Thyroid gland (tissue), 4 donors: ENCODE data around the gene EML1. TPM values are rescaled to one million over a fixed set of nuclear protein-coding genes. Genes with fewer than 3 reads are reported as not detected.
A peak's percentile ranks its signal among the peaks of the same experiment; 100 is the strongest.

Experiments
- DNase-seq, 2 donors: peaks; one replicate each; pipeline ENCODE4 v3.0.0-alpha.2; 2019
- H3K27ac ChIP-seq, 3 donors: fragments of 200-600 bp; sonication (generic); 1 replicate in 2 of 3; 2 replicates in 1 of 3; pipeline ENCODE4 v1.5.1; 2016 to 2019; ENCODE audit warnings: mild to moderate bottlenecking in 1 of 3, moderate library complexity in 1 of 3
- H3K27me3 ChIP-seq: fragments of 200-600 bp; sonication (generic); one replicate; pipeline ENCODE4 v1.5.1; 2019
- H3K36me3 ChIP-seq, 2 donors: fragments of 200-600 bp; sonication (generic); one replicate each; pipeline ENCODE4 v1.5.1; 2016 to 2019
- H3K4me1 ChIP-seq, 2 donors: fragments of 200-600 bp; sonication (generic); one replicate each; pipeline ENCODE4 v1.5.1; 2017 to 2019
- H3K4me3 ChIP-seq, 3 donors: fragments of 200-600 bp; sonication (generic); replicated peaks in 1 of 3; 1 replicate in 2 of 3; 2 replicates in 1 of 3; pipeline ENCODE4 v1.5.1; 2016; ENCODE audit warnings: mild to moderate bottlenecking in 1 of 3
- H3K9me3 ChIP-seq: fragments of 200-600 bp; sonication (generic); one replicate; pipeline ENCODE4 v1.5.1; 2017
- POLR2A ChIP-seq, 2 donors: fragments of 450-650 bp; IDR thresholded peaks; one replicate each; pipeline ENCODE4 v1.6.1; 2017; ENCODE audit warnings: antibody characterized with exemption in 2 of 2, mild to moderate bottlenecking in 2 of 2, moderate library complexity in 1 of 2
- WGBS, 2 donors: methylation state at CpG; one replicate each; pipeline ENCODE4 v1.1.5; 2017; 5-methylcytosine and 5-hydroxymethylcytosine counted together
- intact Hi-C: fragments of 100-400 bp; cut with DNase I; formaldehyde crosslinking; loops from one replicate; pipeline ENCODE4 v1.15.1; 2023
- total RNA-seq, 4 donors: library from RNA; depleted of rRNA; stranded (reverse); fragments of >200 nt; gene quantifications; one replicate each; pipeline ENCODE4 v1.2.3, GENCODE V29; 2016
- TF ChIP-seq, protein P1 (sequence below), 6 experiments: fragments of 200-600 bp in 3 of 6; fragments of 450-650 bp in 3 of 6; sonication (generic) in 3 of 6; IDR thresholded peaks; one replicate each; pipeline ENCODE4 v1.5.1; 2016 to 2019; ENCODE audit warnings: antibody characterized with exemption in 6 of 6, mild to moderate bottlenecking in 2 of 6, inconsistent platforms in 1 of 6, moderate library complexity in 1 of 6

The EML1 gene
- total RNA-seq, 4 donors from 2014 or later = 24.2 to 58.7 (median 37.9) TPM

DNA sequence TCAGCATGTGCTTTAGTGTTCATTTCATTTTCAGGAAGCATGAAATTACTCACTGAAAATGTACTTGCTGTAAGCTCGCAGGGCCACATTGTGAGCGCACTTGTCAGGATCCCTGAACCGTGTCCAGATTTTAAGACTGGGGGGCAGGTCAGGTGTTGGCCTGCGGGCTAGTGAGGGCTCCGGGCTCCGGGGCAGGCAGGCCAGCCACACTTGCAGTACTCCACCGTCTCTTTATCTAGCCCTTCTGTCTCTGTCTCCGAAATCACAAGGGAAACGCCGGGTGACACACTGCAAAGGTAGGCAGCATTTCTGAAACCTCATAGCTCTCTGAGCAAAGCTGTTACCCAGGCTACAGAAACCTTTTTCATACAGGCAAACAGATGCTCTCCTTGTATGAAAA lies 98.7 kb downstream of the EML1 start:
- no peak for TF ChIP-seq POLR2A (IDR thresholded peaks at IDR 0.05)
- TF ChIP-seq, protein P1, sequence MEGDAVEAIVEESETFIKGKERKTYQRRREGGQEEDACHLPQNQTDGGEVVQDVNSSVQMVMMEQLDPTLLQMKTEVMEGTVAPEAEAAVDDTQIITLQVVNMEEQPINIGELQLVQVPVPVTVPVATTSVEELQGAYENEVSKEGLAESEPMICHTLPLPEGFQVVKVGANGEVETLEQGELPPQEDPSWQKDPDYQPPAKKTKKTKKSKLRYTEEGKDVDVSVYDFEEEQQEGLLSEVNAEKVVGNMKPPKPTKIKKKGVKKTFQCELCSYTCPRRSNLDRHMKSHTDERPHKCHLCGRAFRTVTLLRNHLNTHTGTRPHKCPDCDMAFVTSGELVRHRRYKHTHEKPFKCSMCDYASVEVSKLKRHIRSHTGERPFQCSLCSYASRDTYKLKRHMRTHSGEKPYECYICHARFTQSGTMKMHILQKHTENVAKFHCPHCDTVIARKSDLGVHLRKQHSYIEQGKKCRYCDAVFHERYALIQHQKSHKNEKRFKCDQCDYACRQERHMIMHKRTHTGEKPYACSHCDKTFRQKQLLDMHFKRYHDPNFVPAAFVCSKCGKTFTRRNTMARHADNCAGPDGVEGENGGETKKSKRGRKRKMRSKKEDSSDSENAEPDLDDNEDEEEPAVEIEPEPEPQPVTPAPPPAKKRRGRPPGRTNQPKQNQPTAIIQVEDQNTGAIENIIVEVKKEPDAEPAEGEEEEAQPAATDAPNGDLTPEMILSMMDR (IDR thresholded peaks at IDR 0.05) = no peak
- 51 to 68% methylated on average over 10 of the region's 10 CpGs for WGBS, 2 donors
- no peaks in the 10 kb centered on the region for H3K36me3 ChIP-seq
- intact Hi-C loops = no loop called here
- H3K4me1 ChIP-seq = no peaks in the 10 kb centered on the region
- H3K9me3 ChIP-seq = no peaks in the 10 kb centered on the region
- no peaks in the 10 kb centered on the region for H3K27me3 ChIP-seq
- H3K4me3 ChIP-seq = no peak overlapping the region
- peak; percentile 39 to 42 for DNase-seq
- no peak overlapping the region for H3K27ac ChIP-seq

DNA sequence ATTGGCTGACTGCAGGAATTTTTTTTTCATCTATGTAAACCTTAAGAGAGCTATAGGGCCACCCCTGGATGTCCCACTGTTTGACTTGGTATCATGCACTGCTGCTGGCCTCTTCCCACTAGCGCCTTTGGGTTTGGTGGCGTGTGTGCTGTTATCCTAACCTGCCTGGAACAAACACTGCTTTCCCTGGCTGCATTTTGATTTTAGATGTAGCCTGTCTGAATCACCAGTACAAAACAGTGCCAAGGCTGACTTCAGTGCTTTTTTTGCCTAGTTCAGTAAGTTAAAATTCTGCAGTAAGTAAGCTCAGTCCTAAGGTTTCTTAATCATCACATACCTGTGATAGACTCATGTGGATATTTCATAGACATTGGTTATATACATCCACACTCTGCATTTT lies 99.2 kb downstream of the EML1 start:
- no peaks in the 10 kb centered on the region for H3K27me3 ChIP-seq
- no peaks in the 10 kb centered on the region for H3K36me3 ChIP-seq
- peak in 1 of 2 donors; percentile 8 for DNase-seq
- 49 to 84% methylated on average over 2 of the region's 2 CpGs for WGBS, 2 donors
- no peaks in the 10 kb centered on the region for H3K9me3 ChIP-seq
- TF ChIP-seq, protein P1 (IDR thresholded peaks at IDR 0.05) = no peak
- no peak for TF ChIP-seq POLR2A (IDR thresholded peaks at IDR 0.05)
- intact Hi-C loops = no loop called here
- no peak overlapping the region for H3K4me3 ChIP-seq
- H3K27ac ChIP-seq = no peak overlapping the region
- H3K4me1 ChIP-seq = no peaks in the 10 kb centered on the region

DNA sequence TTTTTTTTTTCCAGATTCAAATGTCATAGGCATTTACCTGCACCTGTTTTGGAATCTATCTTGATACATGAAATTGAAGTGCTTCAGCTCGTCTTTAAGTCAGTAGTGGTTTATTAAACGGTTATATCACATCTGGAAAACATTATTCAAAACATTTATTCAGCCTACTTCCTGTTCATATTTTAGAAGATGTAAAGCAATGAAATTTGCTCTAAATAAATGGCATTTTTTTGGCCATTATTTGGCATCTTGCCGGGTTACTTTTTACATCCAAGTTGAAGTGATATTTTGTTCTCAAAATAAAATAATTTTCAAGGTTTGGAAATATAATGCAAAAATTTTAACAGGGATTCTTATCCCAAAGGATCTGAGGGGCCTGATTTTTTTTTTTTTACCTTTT lies 103.1 kb downstream of the EML1 start:
- no peaks in the 10 kb centered on the region for H3K9me3 ChIP-seq

DNA sequence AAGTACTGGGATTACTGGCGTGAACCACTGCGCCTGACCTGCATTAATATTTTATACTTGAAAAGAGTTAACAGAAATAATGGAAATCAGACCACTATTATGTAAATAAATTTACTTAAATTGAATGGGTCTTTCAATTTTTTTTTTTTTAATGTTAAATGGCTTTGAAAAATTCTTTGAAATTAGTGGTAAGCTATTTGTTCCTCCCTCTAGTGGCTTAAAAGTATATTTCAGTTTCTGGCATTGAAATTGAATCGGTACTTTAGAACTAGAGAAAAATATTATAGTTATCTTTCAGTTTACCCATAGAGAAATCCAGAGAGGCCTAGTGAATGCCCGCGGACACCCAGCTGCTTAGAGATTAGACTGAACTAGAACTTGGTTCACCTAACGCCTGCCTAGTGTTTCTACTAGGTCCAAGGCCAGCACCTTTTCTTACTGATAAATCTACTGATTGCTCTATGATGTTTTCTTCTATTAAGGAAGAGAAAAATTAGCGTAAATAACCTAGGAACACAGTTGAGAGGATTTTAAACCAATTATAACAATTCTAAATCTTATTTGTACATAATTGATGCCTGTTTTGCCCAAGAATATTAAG lies 106.5 kb downstream of the EML1 start:
- H3K36me3 ChIP-seq = peaks cover 6 to 14% of the 10 kb centered on the region in 2 donors
- intact Hi-C loops = no loop called here
- H3K27me3 ChIP-seq = no peaks in the 10 kb centered on the region
- no peak overlapping the region for H3K4me3 ChIP-seq
- H3K27ac ChIP-seq = no peak overlapping the region
- no peak for TF ChIP-seq POLR2A (IDR thresholded peaks at IDR 0.05)
- TF ChIP-seq, protein P1 (IDR thresholded peaks at IDR 0.05) = peak in 4 of 6 experiments; percentile 33 to 59 (median 55)
- no peaks in the 10 kb centered on the region for H3K4me1 ChIP-seq
- H3K9me3 ChIP-seq = no peaks in the 10 kb centered on the region
- DNase-seq = no peak
- 77 to 82% methylated on average over 7 of the region's 7 CpGs for WGBS, 2 donors

More for the DNA sequence above, 103.1 kb downstream of the EML1 start:
- H3K36me3 ChIP-seq = peaks cover 0 to 4% of the 10 kb centered on the region in 2 donors
- no peaks in the 10 kb centered on the region for H3K4me1 ChIP-seq
- H3K4me3 ChIP-seq = no peak overlapping the region
- intact Hi-C loops = no loop called here
- no peak for DNase-seq
- TF ChIP-seq, protein P1 (IDR thresholded peaks at IDR 0.05) = no peak
- TF ChIP-seq POLR2A (IDR thresholded peaks at IDR 0.05) = no peak
- no peaks in the 10 kb centered on the region for H3K27me3 ChIP-seq
- WGBS, 2 donors = 60 to 76% methylated on average over 3 of the region's 3 CpGs
- H3K27ac ChIP-seq = no peak overlapping the region

DNA sequence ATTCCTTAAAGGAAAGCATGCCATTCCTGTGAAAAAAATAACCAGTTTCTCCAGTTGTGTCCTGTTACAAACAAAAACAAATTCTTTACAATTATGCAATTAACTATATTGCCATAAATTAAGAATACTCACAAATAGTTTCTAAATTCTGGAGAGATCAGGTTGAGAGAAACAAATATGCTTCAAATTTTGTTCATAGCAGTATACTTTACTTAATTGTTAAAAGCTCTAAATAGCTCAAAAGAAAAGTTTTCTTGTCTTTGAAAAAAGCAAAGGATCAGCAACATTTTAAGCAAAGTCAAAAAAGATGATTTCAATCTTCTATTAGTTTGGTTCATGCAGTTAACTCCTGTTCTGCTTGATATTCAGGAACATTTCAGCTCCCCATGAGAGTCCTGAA lies 109.7 kb downstream of the EML1 start:
- H3K36me3 ChIP-seq = peaks cover 6 to 18% of the 10 kb centered on the region in 2 donors
- no peaks in the 10 kb centered on the region for H3K27me3 ChIP-seq
- DNase-seq = no peak
- intact Hi-C loops = no loop called here
- no peak overlapping the region for H3K27ac ChIP-seq
- H3K4me1 ChIP-seq = no peaks in the 10 kb centered on the region
- no peak for TF ChIP-seq POLR2A (IDR thresholded peaks at IDR 0.05)
- TF ChIP-seq, protein P1 (IDR thresholded peaks at IDR 0.05) = no peak
- no peak overlapping the region for H3K4me3 ChIP-seq
- no peaks in the 10 kb centered on the region for H3K9me3 ChIP-seq
